Measurements from ENCODE around the gene MAP4K4. TPM values are rescaled to one million over a fixed set of nuclear protein-coding genes. Genes with fewer than 3 reads are reported as not detected.

The MAP4K4 gene
- total RNA-seq, 1 donor from 2014 or later, result 166 TPM

DNA sequence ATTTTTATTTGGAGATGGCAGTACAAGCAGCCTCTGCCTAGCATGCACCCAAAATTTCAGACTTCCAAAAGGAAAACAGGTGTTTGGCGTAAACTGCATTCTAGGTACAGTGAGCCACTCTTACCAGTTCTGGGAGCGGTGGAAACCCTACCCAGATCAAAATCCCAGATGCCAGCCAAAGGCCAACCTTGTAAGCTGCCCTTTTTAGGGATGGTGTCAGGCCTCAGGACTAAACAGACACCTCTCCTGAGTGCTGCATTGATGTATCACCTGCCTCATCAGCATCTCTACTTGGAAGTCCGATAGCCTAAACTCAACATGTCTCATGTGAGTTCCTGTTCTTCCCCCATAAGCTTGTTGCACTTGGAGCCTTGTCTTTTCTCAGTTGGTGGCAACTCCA is 104.0 kb downstream of the MAP4K4 start:
- Mint-ChIP-seq H3K4me1 (ENCODE audit: unreplicated experiment) (peaks cover 67% of the 10 kb centered on the region), H3K27ac (no peak overlapping the region), H3K36me3 (peaks cover 3% of the 10 kb centered on the region)

DNA sequence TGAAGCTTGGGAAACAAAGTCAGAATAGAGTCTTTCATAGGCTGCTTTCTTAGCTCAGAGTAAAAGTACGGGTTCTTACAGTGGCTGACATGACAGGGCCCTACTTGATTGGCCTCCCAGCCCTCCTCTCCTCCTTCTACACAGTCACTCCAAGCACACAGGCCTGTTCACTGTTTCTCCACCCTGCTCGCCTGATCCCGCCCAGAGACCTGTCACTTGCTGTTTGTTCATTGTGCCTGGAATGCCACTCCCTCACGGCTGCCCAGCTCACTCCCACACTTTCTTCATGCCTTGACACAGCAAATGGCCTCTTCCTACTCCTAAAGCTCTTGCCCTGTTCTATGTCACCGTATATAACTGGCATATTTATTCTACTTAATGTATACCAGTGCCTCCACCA is 104.8 kb downstream of the MAP4K4 start:
- Mint-ChIP-seq H3K27me3 (no peaks in the 10 kb centered on the region), H3K27ac (peak overlapping the region; percentile 47), H3K9me3 (no peaks in the 10 kb centered on the region), H3K36me3 (peaks cover 3% of the 10 kb centered on the region), H3K4me3 (peak overlapping the region; percentile 24), H3K4me1 (ENCODE audit: unreplicated experiment) (peaks cover 64% of the 10 kb centered on the region)
- DNase-seq (ENCODE audit: extremely low spot score, unreplicated experiment), result no peak
- TF ChIP-seq, protein P1, sequence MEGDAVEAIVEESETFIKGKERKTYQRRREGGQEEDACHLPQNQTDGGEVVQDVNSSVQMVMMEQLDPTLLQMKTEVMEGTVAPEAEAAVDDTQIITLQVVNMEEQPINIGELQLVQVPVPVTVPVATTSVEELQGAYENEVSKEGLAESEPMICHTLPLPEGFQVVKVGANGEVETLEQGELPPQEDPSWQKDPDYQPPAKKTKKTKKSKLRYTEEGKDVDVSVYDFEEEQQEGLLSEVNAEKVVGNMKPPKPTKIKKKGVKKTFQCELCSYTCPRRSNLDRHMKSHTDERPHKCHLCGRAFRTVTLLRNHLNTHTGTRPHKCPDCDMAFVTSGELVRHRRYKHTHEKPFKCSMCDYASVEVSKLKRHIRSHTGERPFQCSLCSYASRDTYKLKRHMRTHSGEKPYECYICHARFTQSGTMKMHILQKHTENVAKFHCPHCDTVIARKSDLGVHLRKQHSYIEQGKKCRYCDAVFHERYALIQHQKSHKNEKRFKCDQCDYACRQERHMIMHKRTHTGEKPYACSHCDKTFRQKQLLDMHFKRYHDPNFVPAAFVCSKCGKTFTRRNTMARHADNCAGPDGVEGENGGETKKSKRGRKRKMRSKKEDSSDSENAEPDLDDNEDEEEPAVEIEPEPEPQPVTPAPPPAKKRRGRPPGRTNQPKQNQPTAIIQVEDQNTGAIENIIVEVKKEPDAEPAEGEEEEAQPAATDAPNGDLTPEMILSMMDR (conservative IDR thresholded peaks at IDR 0.05), result no peak

More for the DNA sequence above, 104.0 kb downstream of the MAP4K4 start:
- no peaks in the 10 kb centered on the region for H3K27me3 Mint-ChIP-seq
- TF ChIP-seq, protein P1 (conservative IDR thresholded peaks at IDR 0.05), result no peak
- no peak overlapping the region for H3K4me3 Mint-ChIP-seq
- no peak for DNase-seq (ENCODE audit: extremely low spot score, unreplicated experiment)
- no peaks in the 10 kb centered on the region for H3K9me3 Mint-ChIP-seq

DNA sequence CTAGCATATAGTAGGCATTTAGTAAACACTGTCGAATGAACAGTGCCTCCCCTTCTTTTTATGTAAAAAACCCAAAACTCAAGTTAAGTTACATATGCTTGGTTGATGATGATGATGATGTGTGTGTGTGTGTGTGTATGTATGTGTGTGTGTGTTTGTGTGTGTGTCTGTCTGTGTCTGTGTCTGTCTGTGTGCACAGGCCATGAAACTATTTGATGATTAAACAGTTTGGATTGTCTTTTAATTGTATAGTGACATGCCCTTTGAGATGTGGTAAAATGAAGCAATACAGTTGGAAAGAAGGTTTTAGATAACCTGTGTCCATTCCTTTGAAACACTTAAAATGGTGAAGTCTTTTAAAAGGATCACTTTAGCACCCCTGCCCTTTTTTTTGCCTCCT is 105.6 kb downstream of the MAP4K4 start:
- Mint-ChIP-seq H3K9me3 (no peaks in the 10 kb centered on the region), H3K4me3 (peak overlapping the region; percentile 24), H3K27ac (peak overlapping the region; percentile 69), H3K4me1 (ENCODE audit: unreplicated experiment) (peaks cover 71% of the 10 kb centered on the region), H3K36me3 (peaks cover 3% of the 10 kb centered on the region), H3K27me3 (no peaks in the 10 kb centered on the region)
- TF ChIP-seq, protein P1 (conservative IDR thresholded peaks at IDR 0.05), result no peak
- DNase-seq (ENCODE audit: extremely low spot score, unreplicated experiment), result no peak

DNA sequence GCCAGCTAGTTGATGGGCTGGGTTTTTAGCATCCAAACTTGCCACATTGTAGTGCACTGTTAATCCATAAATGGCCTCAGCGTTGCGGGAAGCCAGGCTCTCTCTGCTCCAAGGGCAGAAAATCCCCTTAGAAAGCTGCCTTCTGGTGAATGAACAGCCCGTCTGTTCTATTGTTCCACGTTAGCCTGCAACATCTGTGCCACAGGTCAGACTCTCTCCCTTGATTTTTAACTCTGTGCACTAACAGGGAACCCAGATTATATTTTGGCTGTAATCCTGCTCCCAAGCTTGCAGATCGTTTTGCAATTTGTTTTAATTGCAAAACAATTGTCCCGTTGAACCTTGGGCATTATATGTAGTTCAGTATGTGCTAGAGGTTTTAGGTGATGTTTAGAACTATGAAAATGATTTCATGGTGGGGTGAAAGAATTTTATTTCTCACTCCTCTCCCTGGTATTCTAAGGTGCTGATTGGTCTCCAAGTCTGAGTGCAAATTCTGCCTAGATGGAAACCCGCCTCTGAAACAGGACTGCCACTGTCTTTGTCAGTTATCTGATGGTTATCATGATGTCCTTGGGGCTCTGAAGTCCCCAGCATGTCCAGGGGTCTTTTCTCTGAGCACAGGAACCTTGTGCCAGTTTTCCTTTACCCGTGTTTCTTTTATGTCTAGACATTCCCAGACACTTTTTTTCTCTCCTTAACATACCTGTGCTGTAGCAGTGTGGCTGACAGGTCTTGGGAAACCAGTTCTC is 106.6 kb downstream of the MAP4K4 start:
- no peaks in the 10 kb centered on the region for H3K27me3 Mint-ChIP-seq
- peak overlapping the region; percentile 7 for H3K4me3 Mint-ChIP-seq
- peaks cover 3% of the 10 kb centered on the region for H3K36me3 Mint-ChIP-seq
- peak overlapping the region; percentile 69 for H3K27ac Mint-ChIP-seq
- TF ChIP-seq, protein P1 (conservative IDR thresholded peaks at IDR 0.05), result no peak
- H3K9me3 Mint-ChIP-seq, result no peaks in the 10 kb centered on the region
- no peak for DNase-seq (ENCODE audit: extremely low spot score, unreplicated experiment)
- peaks cover 71% of the 10 kb centered on the region for H3K4me1 Mint-ChIP-seq (ENCODE audit: unreplicated experiment)

DNA sequence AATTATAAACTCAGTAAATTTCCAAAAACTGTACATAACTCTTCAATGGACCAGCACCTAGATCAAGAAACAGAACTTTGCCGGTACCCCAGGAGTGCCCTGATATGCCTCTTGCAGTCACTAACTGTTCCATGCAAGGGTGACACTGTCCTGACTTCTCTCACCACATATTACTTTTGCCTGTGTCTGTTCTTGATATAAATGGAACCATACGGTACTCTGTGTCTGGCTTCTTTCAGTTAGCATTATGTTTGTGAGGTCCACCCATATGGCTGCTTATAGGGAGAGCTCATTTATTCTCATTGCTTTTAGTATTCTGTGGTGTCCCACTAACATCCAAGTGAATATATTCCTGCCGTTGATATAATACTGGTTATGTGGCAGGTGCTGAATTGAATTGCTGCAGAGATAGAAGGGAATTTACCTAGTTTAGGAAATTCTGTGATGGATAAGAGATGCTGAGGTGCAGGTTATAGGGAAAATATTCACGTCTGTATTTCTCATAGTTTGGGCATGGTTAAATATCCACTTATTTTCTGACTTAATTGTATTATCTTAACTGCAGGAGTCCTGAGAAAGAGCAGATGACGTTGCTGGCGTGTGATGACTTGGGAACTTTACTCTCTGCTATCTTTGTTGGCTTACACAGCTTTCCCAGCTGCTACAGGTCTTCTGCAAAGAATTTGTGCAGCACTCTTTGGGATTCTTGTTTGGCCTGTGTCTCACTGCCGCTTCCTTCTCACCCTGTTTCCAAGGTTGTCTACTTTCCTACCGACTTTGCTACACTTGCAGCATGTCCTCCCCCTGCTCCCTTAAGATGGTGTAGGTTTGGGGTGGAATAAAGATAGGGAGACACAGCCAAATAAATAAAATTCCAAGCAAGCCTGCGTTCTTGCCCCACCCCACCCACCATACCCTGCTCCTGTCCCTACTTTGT is 107.9 kb downstream of the MAP4K4 start:
- TF ChIP-seq, protein P1 (conservative IDR thresholded peaks at IDR 0.05), result no peak
- H3K27me3 Mint-ChIP-seq, result no peaks in the 10 kb centered on the region
- H3K9me3 Mint-ChIP-seq, result no peaks in the 10 kb centered on the region
- H3K4me3 Mint-ChIP-seq, result peak overlapping the region; percentile 33
- DNase-seq (ENCODE audit: extremely low spot score, unreplicated experiment), result no peak
- peaks cover 3% of the 10 kb centered on the region for H3K36me3 Mint-ChIP-seq
- peaks cover 75% of the 10 kb centered on the region for H3K4me1 Mint-ChIP-seq (ENCODE audit: unreplicated experiment)
- H3K27ac Mint-ChIP-seq, result peak overlapping the region; percentile 65

Measured in type B pancreatic cell (in vitro differentiated cells).